HG03280 (cell line): Measurements from ENCODE around the gene SEZ6.

ENCODE experiments used
- ATAC-seq: cut with Tn5 transposase; IDR thresholded peaks from one replicate; pipeline ENCODE4 v1.9.1; 2021; ENCODE audit warnings: mild to moderate bottlenecking, moderate library complexity; ENCODE audit not compliant: unreplicated experiment

SEZ6 gene

GRCh38 chr17:29036584-29036983, 30.8 kb upstream of the SEZ6 start:
- ATAC-seq = no peak

GRCh38 chr17:29034510-29034909, 28.7 kb upstream of the SEZ6 start:
- ATAC-seq = no peak

- no peak for ATAC-seq
These were observed 27.0 kb upstream of the SEZ6 start for GRCh38 chr17:29032857-29033197.

- no peak for ATAC-seq
These were observed 26.4 kb upstream of the SEZ6 start for GRCh38 chr17:29032013-29032856.

GRCh38 chr17:29031488-29031887, 25.7 kb upstream of the SEZ6 start:
- no peak for ATAC-seq

GRCh38 chr17:29024316-29024952, 18.6 kb upstream of the SEZ6 start:
- no peak for ATAC-seq

GRCh38 chr17:29022074-29022473, 16.2 kb upstream of the SEZ6 start:
- ATAC-seq = no peak

GRCh38 chr17:29021226-29021625, 15.4 kb upstream of the SEZ6 start:
- no peak for ATAC-seq

- no peak for ATAC-seq
These were observed 14.7 kb upstream of the SEZ6 start for GRCh38 chr17:29020576-29020975.

GRCh38 chr17:29019475-29020181, 13.8 kb upstream of the SEZ6 start:
- no peak for ATAC-seq

- ATAC-seq = no peak
These were observed 13.1 kb upstream of the SEZ6 start for GRCh38 chr17:29018788-29019474.

GRCh38 chr17:29016345-29017210, 10.7 kb upstream of the SEZ6 start:
- ATAC-seq = no peak

- ATAC-seq = no peak
These were observed 8.9 kb upstream of the SEZ6 start for GRCh38 chr17:29014716-29015115.

GRCh38 chr17:29012535-29012934, 6.7 kb upstream of the SEZ6 start:
- no peak for ATAC-seq

GRCh38 chr17:29010586-29010985, 4.8 kb upstream of the SEZ6 start:
- ATAC-seq = no peak

GRCh38 chr17:29010129-29010528, 4.3 kb upstream of the SEZ6 start:
- no peak for ATAC-seq

- no peak for ATAC-seq
These were observed 2.8 kb upstream of the SEZ6 start for GRCh38 chr17:29008591-29008990.

GRCh38 chr17:29007860-29008455, 2.1 kb upstream of the SEZ6 start:
- ATAC-seq = no peak

GRCh38 chr17:29007456-29007855, 1.6 kb upstream of the SEZ6 start:
- no peak for ATAC-seq

GRCh38 chr17:29004081-29004692, 1.6 kb downstream of the SEZ6 start:
- ATAC-seq = no peak
